Kidney (tissue), 14 donors: ENCODE data around the gene ACAD11. TPM values are rescaled to one million over a fixed set of nuclear protein-coding genes. Genes with fewer than 3 reads are reported as not detected.

Experiments used
- DNase-seq, 5 donors: peaks; one replicate each; pipeline ENCODE4 v3.0.0-alpha.2; 2013 to 2020
- FAIRE-seq: peaks from 2 replicates; lab custom pipeline; 2012; peaks lifted over from hg19 to GRCh38; lab: Jason Lieb, UNC
- H3K27ac ChIP-seq, 2 donors: one replicate each; pipeline ENCODE4 v1.7.0; 2013; ENCODE audit warnings: low read depth in 2 of 2, low read length in 2 of 2, inconsistent platforms in 1 of 2
- H3K27me3 ChIP-seq: one replicate; pipeline ENCODE4 v1.7.1; 2013; ENCODE audit warnings: low read length, inconsistent platforms; ENCODE audit not compliant: control insufficient read depth, insufficient read depth
- H3K36me3 ChIP-seq, 3 donors: one replicate each; pipeline versions ENCODE4 v1.7.0 to v1.7.1; 2013; ENCODE audit warnings: low read length in 3 of 3, control low read depth in 1 of 3, inconsistent platforms in 1 of 3; ENCODE audit not compliant: insufficient read depth in 3 of 3, control insufficient read depth in 2 of 3
- H3K4me1 ChIP-seq, 3 donors: one replicate each; pipeline versions ENCODE4 v1.7.0 to v1.7.1; 2013; ENCODE audit warnings: low read length in 3 of 3, inconsistent platforms in 1 of 3, low read depth in 1 of 3; ENCODE audit not compliant: control insufficient read depth in 2 of 3, insufficient read depth in 2 of 3
- H3K4me3 ChIP-seq, 3 donors: one replicate each; pipeline versions ENCODE4 v1.7.0 to v1.8.1; 2013; ENCODE audit warnings: low read length in 3 of 3, control low read depth in 1 of 3, inconsistent platforms in 1 of 3
- H3K9ac ChIP-seq, 3 donors: one replicate each; pipeline versions ENCODE4 v1.7.0 to v1.7.1; 2013; ENCODE audit warnings: low read length in 3 of 3, control low read depth in 1 of 3, inconsistent platforms in 1 of 3
- H3K9me3 ChIP-seq, 3 donors: one replicate each; pipeline versions ENCODE4 v1.7.0 to v1.7.1; 2013; ENCODE audit warnings: low read length in 3 of 3, control low read depth in 1 of 3, inconsistent platforms in 1 of 3; ENCODE audit not compliant: control insufficient read depth in 2 of 3, insufficient read depth in 1 of 3
- intact Hi-C: fragments of 100-400 bp; cut with DNase I; formaldehyde crosslinking; loops from one replicate; pipeline ENCODE4 v1.11.1; 2022
- polyA plus RNA-seq: library from polyadenylated mRNA; stranded (reverse); fragments of 350-450 nt; fragmentation: Illumina TruSeq; extraction: RNeasy Lipid Tissue Mini Kit (QIAGEN cat#74804); gene quantifications from one replicate; pipeline ENCODE4 v1.2.3, GENCODE V29; 2014; ENCODE audit warnings: low read depth, low replicate concordance; ENCODE audit not compliant: insufficient read depth
- total RNA-seq: library from RNA; stranded (reverse); fragmentation: NEBNext Ultra II Directional; extraction: Animal tissue kit (Norgen Biotek cat#: 25700); gene quantifications from one replicate; pipeline ENCODE4 v1.2.1, GENCODE V29; 2021
- TF ChIP-seq, protein P1 (sequence below): IDR thresholded peaks from 3 replicates; pipeline ENCODE4 v1.5.1; 2012; ENCODE audit warnings: mild to moderate bottlenecking, moderate library complexity, borderline replicate concordance; ENCODE audit not compliant: insufficient read depth; ENCODE audit errors: extremely low read depth
- donor health status: control.
- donor health status: control.
- donor health status: control.
- donor health status: control.
- donor health status: control.
- donor health status: DM: yes; HTN: yes; CAD: no.
- donor health status: Normal renal cell carcinoma (clear cell type).

ACAD11 gene
- total and polyA plus RNA-seq, 2 donors from 2014 or later: 21.4 to 47.7 TPM

DNA sequence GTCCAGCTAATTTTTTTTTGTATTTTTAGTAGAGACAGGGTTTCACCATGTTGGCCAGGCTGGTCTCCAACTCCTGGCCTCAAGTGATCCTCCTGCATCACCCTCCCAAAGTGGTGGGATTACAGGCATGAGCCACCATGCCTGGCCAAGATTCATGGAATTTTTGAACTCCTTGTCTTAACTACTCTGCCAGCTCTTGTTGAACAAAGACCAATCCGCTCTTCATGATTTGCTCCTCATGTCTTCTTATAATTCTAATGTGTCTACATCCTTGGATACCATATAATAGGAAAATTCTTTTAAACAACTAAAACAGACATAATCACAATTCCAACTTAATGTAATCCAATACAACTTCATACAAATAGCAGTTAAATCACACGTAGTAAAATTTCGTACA, 21.8 kb upstream of the ACAD11 start:
- H3K4me3 ChIP-seq: no peak overlapping the region
- H3K9ac ChIP-seq: no peak overlapping the region
- no peaks in the 10 kb centered on the region for H3K27me3 ChIP-seq
- TF ChIP-seq, protein P1, sequence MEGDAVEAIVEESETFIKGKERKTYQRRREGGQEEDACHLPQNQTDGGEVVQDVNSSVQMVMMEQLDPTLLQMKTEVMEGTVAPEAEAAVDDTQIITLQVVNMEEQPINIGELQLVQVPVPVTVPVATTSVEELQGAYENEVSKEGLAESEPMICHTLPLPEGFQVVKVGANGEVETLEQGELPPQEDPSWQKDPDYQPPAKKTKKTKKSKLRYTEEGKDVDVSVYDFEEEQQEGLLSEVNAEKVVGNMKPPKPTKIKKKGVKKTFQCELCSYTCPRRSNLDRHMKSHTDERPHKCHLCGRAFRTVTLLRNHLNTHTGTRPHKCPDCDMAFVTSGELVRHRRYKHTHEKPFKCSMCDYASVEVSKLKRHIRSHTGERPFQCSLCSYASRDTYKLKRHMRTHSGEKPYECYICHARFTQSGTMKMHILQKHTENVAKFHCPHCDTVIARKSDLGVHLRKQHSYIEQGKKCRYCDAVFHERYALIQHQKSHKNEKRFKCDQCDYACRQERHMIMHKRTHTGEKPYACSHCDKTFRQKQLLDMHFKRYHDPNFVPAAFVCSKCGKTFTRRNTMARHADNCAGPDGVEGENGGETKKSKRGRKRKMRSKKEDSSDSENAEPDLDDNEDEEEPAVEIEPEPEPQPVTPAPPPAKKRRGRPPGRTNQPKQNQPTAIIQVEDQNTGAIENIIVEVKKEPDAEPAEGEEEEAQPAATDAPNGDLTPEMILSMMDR: no peak
- no peaks in the 10 kb centered on the region for H3K9me3 ChIP-seq
- DNase-seq (no peak), FAIRE-seq (no peak)
- peaks cover 0 to 16% (median 10%) of the 10 kb centered on the region in 3 donors for H3K36me3 ChIP-seq
- no peaks in the 10 kb centered on the region for H3K4me1 ChIP-seq
- intact Hi-C loops: no loop called here
- no peak overlapping the region for H3K27ac ChIP-seq

DNA sequence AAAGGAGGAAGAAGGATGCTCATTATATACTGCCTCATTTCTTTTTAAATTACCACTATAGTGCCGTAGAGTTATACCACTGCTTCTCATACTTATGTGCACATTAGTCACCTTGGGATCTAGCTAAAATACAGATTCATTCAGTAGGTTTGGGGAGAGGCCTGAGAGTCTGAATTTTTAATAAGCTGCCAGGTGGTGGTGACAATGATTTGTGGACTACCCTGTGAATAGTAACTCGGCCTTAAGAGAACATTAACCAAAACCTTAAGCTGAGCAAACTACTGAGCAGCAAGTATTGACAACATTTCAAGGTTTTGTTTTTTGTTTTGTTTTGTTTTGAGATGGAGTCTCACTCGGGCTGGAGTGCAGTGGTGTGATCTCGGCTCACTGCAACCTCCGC, 20.3 kb upstream of the ACAD11 start:
- Histone ChIP-seq H3K4me3 (no peak overlapping the region), H3K27ac (no peak overlapping the region), H3K4me1 (no peaks in the 10 kb centered on the region), H3K27me3 (no peaks in the 10 kb centered on the region), H3K9ac (no peak overlapping the region), H3K9me3 (no peaks in the 10 kb centered on the region), H3K36me3 (peaks cover 0 to 20% (median 17%) of the 10 kb centered on the region in 3 donors)
- intact Hi-C loops: no loop called here
- DNase-seq: peak in 2 of 5 donors; percentile 7 to 22
- TF ChIP-seq, protein P1: no peak
- FAIRE-seq: no peak

DNA sequence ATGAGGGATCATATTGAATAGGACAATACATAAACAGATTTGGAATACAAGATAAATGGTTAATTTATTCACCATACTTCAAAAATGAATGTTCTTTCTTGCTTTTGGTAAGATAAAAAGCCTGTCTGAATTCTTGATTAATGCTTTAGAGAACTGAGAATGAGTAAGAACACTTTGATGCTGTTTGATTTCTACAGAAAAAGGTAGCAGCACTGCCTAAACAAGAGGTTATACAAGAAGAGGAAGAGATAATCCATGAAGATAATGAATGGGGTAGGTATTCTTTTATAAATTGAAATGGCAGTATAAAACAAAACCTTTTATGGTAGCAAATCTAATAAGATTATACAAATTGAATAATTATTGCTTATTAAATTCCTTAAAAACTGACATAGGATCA, 15.8 kb upstream of the ACAD11 start:
- Histone ChIP-seq H3K27me3 (no peaks in the 10 kb centered on the region), H3K36me3 (peaks cover 4 to 32% (median 19%) of the 10 kb centered on the region in 3 donors), H3K9me3 (no peaks in the 10 kb centered on the region), H3K27ac (no peak overlapping the region), H3K9ac (no peak overlapping the region), H3K4me3 (no peak overlapping the region), H3K4me1 (no peaks in the 10 kb centered on the region)
- DNase-seq (no peak), FAIRE-seq (no peak)
- intact Hi-C loops: no loop called here
- TF ChIP-seq, protein P1: no peak

DNA sequence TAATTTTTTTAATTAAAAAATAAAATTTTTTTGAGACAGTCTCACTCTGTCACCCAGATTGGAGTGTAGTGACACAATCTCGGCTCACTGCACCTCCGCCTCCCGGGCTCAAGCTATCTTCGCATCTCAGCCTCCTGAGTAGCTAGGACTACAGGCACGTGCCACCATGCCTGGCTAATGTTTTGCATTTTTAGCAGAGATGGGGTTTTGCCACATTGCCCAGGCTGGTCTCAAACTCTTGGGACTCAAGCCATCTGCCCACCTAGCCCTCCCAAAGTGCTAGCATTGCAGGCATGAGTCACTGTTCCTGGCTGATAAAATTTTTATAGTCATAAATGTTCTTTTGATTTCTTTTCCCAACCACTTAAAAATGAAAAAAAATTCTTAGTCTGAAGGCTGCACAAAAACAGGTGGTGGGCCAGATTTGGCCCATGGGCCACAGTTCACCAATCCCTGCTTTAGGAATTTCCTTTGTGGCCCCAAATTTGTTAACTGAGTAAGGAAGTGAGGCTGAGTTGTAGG, 9.7 kb upstream of the ACAD11 start:
- intact Hi-C loops: no loop called here
- Histone ChIP-seq H3K36me3 (peaks cover 2 to 17% (median 10%) of the 10 kb centered on the region in 3 donors), H3K4me1 (no peaks in the 10 kb centered on the region), H3K27ac (no peak overlapping the region), H3K9ac (no peak overlapping the region), H3K9me3 (no peaks in the 10 kb centered on the region), H3K4me3 (no peak overlapping the region), H3K27me3 (no peaks in the 10 kb centered on the region)
- DNase-seq (no peak), FAIRE-seq (no peak)
- TF ChIP-seq, protein P1: no peak
